SK-N-SH (cell line): ENCODE results near the gene GATAD2A. TPM values are rescaled to one million over a fixed set of nuclear protein-coding genes. Genes with fewer than 3 reads are reported as not detected.

Experiments
- CTCF ChIA-PET: fragments of 300-600, 350-600 bp; formaldehyde crosslinking; extraction: SDS; loops from one replicate; lab custom pipeline; 2021; lab: Yijun Ruan, JAX
- POLR2A ChIA-PET: fragments of 350-600 bp; sonication (Branson Sonifier 250); formaldehyde crosslinking; extraction: SDS; loops from one replicate; lab custom pipeline; 2020; ENCODE audit warnings: antibody characterized with exemption, inconsistent platforms; lab: Yijun Ruan, JAX
- DNase-seq: peaks from one replicate; pipeline ENCODE4 v3.0.0; 2012
- H2AFZ ChIP-seq: fragments of 200-600 bp; sonication (generic); 2 replicates; pipeline ENCODE4 v1.8.1; 2016; ENCODE audit warnings: antibody characterized with exemption, mild to moderate bottlenecking, low read depth
- H3F3A ChIP-seq: fragments of 200-600 bp; sonication (generic); replicated peaks from 2 replicates; pipeline ENCODE3; 2016; ENCODE audit warnings: antibody characterized with exemption, mild to moderate bottlenecking; ENCODE audit not compliant: insufficient read depth
- H3K27ac ChIP-seq, 2 experiments: fragments of 200-500 bp in 1 of 2; fragments of 200-600 bp in 1 of 2; sonication (Bioruptor generic) in 1 of 2; sonication (generic), shearing (Covaris generic) in 1 of 2; 2 replicates each; pipeline versions ENCODE4 v1.5.1 to v1.6.1; 2014 to 2016; ENCODE audit warnings: low read depth in 2 of 2, inconsistent platforms in 1 of 2, low read length in 1 of 2, mild to moderate bottlenecking in 1 of 2, mixed read lengths in 1 of 2
- H3K27me3 ChIP-seq: fragments of 200-600 bp; sonication (generic), shearing (Covaris generic); 2 replicates; pipeline ENCODE4 v1.6.1; 2016; ENCODE audit warnings: mixed run types; ENCODE audit not compliant: insufficient read depth
- H3K36me3 ChIP-seq, 2 experiments: fragments of 200-500 bp in 1 of 2; fragments of 200-600 bp in 1 of 2; sonication (Bioruptor generic) in 1 of 2; sonication (generic) in 1 of 2; replicated peaks in 1 of 2; 2 replicates each; pipeline versions ENCODE3 to v1.5.1; 2014 to 2016; ENCODE audit warnings: low read length in 1 of 2, mild to moderate bottlenecking in 1 of 2; ENCODE audit not compliant: insufficient read depth in 2 of 2, control insufficient read depth in 1 of 2
- H3K4me1 ChIP-seq, 2 experiments: fragments of 200-500 bp in 1 of 2; fragments of 200-600 bp in 1 of 2; sonication (Bioruptor generic) in 1 of 2; sonication (generic), shearing (Covaris generic) in 1 of 2; 2 replicates each; pipeline versions ENCODE4 v1.5.1 to v1.6.1; 2014 to 2016; ENCODE audit warnings: low read depth in 1 of 2, low read length in 1 of 2, mixed run types in 1 of 2; ENCODE audit not compliant: insufficient read depth in 2 of 2, control insufficient read depth in 1 of 2
- H3K4me2 ChIP-seq: fragments of 200-600 bp; sonication (generic), shearing (Covaris generic); 2 replicates; pipeline ENCODE4 v1.6.1; 2017; ENCODE audit warnings: mixed run types
- H3K4me3 ChIP-seq, 2 experiments: fragments of 200-500 bp in 1 of 2; fragments of 200-600 bp in 1 of 2; sonication (Bioruptor generic) in 1 of 2; sonication (generic), shearing (Covaris generic) in 1 of 2; 2 replicates each; pipeline versions ENCODE4 v1.5.1 to v1.8.1; 2014 to 2016; ENCODE audit warnings: low read depth in 2 of 2, inconsistent platforms in 1 of 2, low read length in 1 of 2, mild to moderate bottlenecking in 1 of 2, mixed read lengths in 1 of 2, moderate library complexity in 1 of 2
- H3K79me2 ChIP-seq: fragments of 200-600 bp; sonication (generic); 2 replicates; pipeline ENCODE4 v1.8.1; 2017; ENCODE audit warnings: mild to moderate bottlenecking; ENCODE audit not compliant: insufficient read depth
- H3K9ac ChIP-seq: fragments of 200-600 bp; sonication (generic); 2 replicates; pipeline ENCODE4 v1.6.1; 2017; ENCODE audit warnings: mixed run types
- H3K9me2 ChIP-seq: fragments of 200-600 bp; sonication (generic); 2 replicates; pipeline ENCODE4 v1.6.1; 2017; ENCODE audit warnings: mixed run types
- H3K9me3 ChIP-seq: fragments of 200-600 bp; sonication (generic); 2 replicates; pipeline ENCODE4 v1.6.1; 2017; ENCODE audit warnings: mixed run types, mild to moderate bottlenecking, moderate library complexity
- H4K20me1 ChIP-seq: fragments of 200-600 bp; sonication (generic); 2 replicates; pipeline ENCODE4 v1.6.1; 2017; ENCODE audit warnings: mild to moderate bottlenecking, mixed run types; ENCODE audit not compliant: insufficient read depth
- CHD2 ChIP-seq: fragments of 150-350 bp; IDR thresholded peaks from 2 replicates; pipeline ENCODE4 v1.6.1; 2018; ENCODE audit warnings: low read length; ENCODE audit not compliant: partially characterized antibody
- ELF1 ChIP-seq: IDR thresholded peaks from 2 replicates; pipeline ENCODE4 v1.4.0; 2012
- FOXM1 ChIP-seq: IDR thresholded peaks from 2 replicates; pipeline ENCODE4 v1.4.0; 2012; ENCODE audit warnings: low read depth, mild to moderate bottlenecking
- GATA2 ChIP-seq: sonication (generic); formaldehyde crosslinking; IDR thresholded peaks from 2 replicates; pipeline ENCODE4 v1.5.0; 2020; ENCODE audit warnings: mild to moderate bottlenecking, missing genetic modification reagents
- MEF2A ChIP-seq: IDR thresholded peaks from 2 replicates; pipeline ENCODE4 v1.4.0; 2012; ENCODE audit warnings: low read depth, borderline replicate concordance
- MXI1 ChIP-seq: IDR thresholded peaks from 2 replicates; pipeline ENCODE4 v1.6.1; 2012; ENCODE audit warnings: mild to moderate bottlenecking, low read depth, low read length, improper control_type of control experiment
- NFIC ChIP-seq: IDR thresholded peaks from 2 replicates; pipeline ENCODE4 v1.4.0; 2012; ENCODE audit warnings: borderline replicate concordance
- RAD21 ChIP-seq: IDR thresholded peaks from 2 replicates; pipeline ENCODE4 v1.6.1; 2012; ENCODE audit warnings: mild to moderate bottlenecking, low read length
- RFX5 ChIP-seq: IDR thresholded peaks from 2 replicates; pipeline ENCODE4 v1.6.1; 2012; ENCODE audit warnings: mild to moderate bottlenecking, improper control_type of control experiment, low read length
- SIN3A ChIP-seq: IDR thresholded peaks from 2 replicates; pipeline ENCODE4 v1.6.1; 2012; ENCODE audit warnings: low read depth, mild to moderate bottlenecking, low read length, moderate library complexity, borderline replicate concordance
- SMC3 ChIP-seq: IDR thresholded peaks from 2 replicates; pipeline ENCODE4 v1.6.1; 2012; ENCODE audit warnings: low read depth, low read length, improper control_type of control experiment
- TCF12 ChIP-seq: IDR thresholded peaks from 2 replicates; pipeline ENCODE4 v1.4.0; 2012
- TEAD4 ChIP-seq: IDR thresholded peaks from 2 replicates; pipeline ENCODE4 v1.4.0; 2012; ENCODE audit warnings: mild to moderate bottlenecking, borderline replicate concordance; ENCODE audit not compliant: insufficient read depth
- YY1 ChIP-seq: IDR thresholded peaks from 2 replicates; pipeline ENCODE4 v1.4.0; 2012; ENCODE audit warnings: low read depth, mild to moderate bottlenecking
- WGBS: methylation state at CpG from one replicate; pipeline ENCODE4 v1.1.6; 2017; ENCODE audit warnings: low lambda C conversion rate; 5-methylcytosine and 5-hydroxymethylcytosine counted together
- polyA plus RNA-seq, 3 experiments: library from polyadenylated mRNA; depleted of rRNA; stranded (reverse); fragments of >200 nt; gene quantifications; 2 replicates each; pipeline ENCODE4 v1.2.3, GENCODE V29; 2012
- TF ChIP-seq, protein P1 (sequence below): fragments of 150-350 bp; IDR thresholded peaks from 2 replicates; pipeline ENCODE4 v1.6.1; 2016; ENCODE audit warnings: mild to moderate bottlenecking, low read depth, low read length
- TF ChIP-seq, protein P2 (sequence below): IDR thresholded peaks from 2 replicates; pipeline ENCODE4; 2012
- TF ChIP-seq, protein P3 (sequence below): IDR thresholded peaks from 2 replicates; pipeline ENCODE4 v1.4.0; 2012; ENCODE audit warnings: low read depth, borderline replicate concordance
- TF ChIP-seq, protein P4 (sequence below): IDR thresholded peaks from 2 replicates; pipeline ENCODE4 v1.6.1; 2012; ENCODE audit warnings: mild to moderate bottlenecking, low read depth, low read length, moderate library complexity
- TF ChIP-seq, protein P5 (sequence below): IDR thresholded peaks from 2 replicates; pipeline ENCODE4 v1.4.0; 2012; ENCODE audit warnings: low read depth

GATAD2A gene
- polyA plus RNA-seq, 1 of the 3 experiments (the other 2 are of a cell fraction): 36.6 TPM

DNA sequence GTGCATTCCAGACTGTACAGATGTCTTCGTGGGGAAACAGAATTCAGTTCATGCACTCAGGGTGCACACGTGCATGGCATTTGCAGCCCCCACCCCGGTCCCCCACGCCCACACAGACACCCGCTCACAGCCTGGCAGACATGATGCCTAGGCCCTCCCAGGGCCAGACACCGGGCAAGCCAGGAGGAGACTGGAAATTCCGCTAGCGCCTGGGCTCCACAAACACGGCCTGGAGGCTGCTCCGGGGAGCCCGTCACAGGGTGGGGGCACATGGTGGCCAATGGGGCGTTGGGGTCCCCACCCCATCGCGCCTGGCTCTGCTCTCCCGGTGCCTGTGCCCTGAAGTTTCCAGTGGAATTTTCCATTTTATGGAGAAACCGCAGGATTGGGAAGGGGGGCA is 136.1 kb downstream of the GATAD2A start:
- Histone ChIP-seq H3K4me2 (no peak overlapping the region), H3K27ac (no peak overlapping the region; a peak in 1 of 4 replicates), H3F3A (no peaks in the 10 kb centered on the region), H3K9me2 (no peaks in the 10 kb centered on the region), H3K27me3 (no peaks in the 10 kb centered on the region), H3K4me3 (no peak overlapping the region), H3K4me1 (peaks cover 0 to 30% of the 10 kb centered on the region in 2 experiments; a peak in 1 of 4 replicates), H3K36me3 (no peaks in the 10 kb centered on the region), H3K9me3 (no peaks in the 10 kb centered on the region), H2AFZ (no peak overlapping the region), H3K79me2 (no peaks in the 10 kb centered on the region), H4K20me1 (no peaks in the 10 kb centered on the region), H3K9ac (no peak overlapping the region)
- CTCF ChIA-PET: interaction anchor here (1.3 to 15.3 kb wide), 2 partner anchors 10 to 12 kb away, joined by 9 to 258 read pairs; no protein-coding TSS in a partner anchor
- WGBS: 54% methylated on average over 6 of the region's 16 CpGs
- DNase-seq: no peak
- POLR2A ChIA-PET: interaction anchor here (1.3 kb wide), 1 partner anchor 12 kb away, joined by 5 read pairs; no protein-coding TSS in a partner anchor
- TF ChIP-seq FOXM1 (no peak), CHD2 (no peak), TCF12 (no peak), RFX5 (no peak), NFIC (no peak), SMC3 (no peak)
- TF ChIP-seq, protein P1, sequence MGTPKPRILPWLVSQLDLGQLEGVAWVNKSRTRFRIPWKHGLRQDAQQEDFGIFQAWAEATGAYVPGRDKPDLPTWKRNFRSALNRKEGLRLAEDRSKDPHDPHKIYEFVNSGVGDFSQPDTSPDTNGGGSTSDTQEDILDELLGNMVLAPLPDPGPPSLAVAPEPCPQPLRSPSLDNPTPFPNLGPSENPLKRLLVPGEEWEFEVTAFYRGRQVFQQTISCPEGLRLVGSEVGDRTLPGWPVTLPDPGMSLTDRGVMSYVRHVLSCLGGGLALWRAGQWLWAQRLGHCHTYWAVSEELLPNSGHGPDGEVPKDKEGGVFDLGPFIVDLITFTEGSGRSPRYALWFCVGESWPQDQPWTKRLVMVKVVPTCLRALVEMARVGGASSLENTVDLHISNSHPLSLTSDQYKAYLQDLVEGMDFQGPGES: no peak

DNA sequence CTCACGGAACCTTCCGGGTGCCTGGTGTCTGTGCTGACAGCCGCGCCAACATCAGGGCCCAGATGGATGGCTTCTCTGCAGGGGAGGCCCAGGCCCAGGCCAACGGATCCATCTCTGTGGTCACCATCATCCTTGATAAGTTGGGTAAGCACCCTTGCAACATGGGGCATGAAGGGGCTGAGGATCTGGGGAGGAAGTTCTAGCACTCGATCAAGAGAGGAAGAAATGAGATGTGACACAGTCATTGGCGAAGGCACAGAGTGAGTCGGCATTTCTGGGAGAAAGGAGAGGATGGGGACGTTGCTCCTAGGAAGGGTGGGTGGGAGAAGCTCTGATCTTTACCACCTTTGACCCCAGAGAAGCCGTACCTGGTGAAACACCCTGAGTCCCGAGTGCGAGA is 137.0 kb downstream of the GATAD2A start:
- DNase-seq: no peak
- H3K9ac ChIP-seq: no peak overlapping the region
- no peaks in the 10 kb centered on the region for H3K9me3 ChIP-seq
- no peak overlapping the region for H3K4me3 ChIP-seq
- no peaks in the 10 kb centered on the region for H3K36me3 ChIP-seq
- H4K20me1 ChIP-seq: no peaks in the 10 kb centered on the region
- H3K9me2 ChIP-seq: no peaks in the 10 kb centered on the region
- CTCF ChIA-PET: interaction anchor here (1.6 to 1.7 kb wide), 2 partner anchors 12 to 101 kb away, joined by 3 to 5 read pairs; partner anchors contain the start of gene GMIP
- no peaks in the 10 kb centered on the region for H3K27me3 ChIP-seq
- no peaks in the 10 kb centered on the region for H3F3A ChIP-seq
- POLR2A ChIA-PET: no interaction called here
- H3K27ac ChIP-seq: no peak overlapping the region
- peaks cover 0 to 36% of the 10 kb centered on the region in 2 experiments; a peak in 1 of 4 replicates for H3K4me1 ChIP-seq
- no peak overlapping the region for H3K4me2 ChIP-seq
- H2AFZ ChIP-seq: no peak overlapping the region
- H3K79me2 ChIP-seq: no peaks in the 10 kb centered on the region
- WGBS: 88% methylated on average over 11 of the region's 12 CpGs
- TF ChIP-seq, protein P2, sequence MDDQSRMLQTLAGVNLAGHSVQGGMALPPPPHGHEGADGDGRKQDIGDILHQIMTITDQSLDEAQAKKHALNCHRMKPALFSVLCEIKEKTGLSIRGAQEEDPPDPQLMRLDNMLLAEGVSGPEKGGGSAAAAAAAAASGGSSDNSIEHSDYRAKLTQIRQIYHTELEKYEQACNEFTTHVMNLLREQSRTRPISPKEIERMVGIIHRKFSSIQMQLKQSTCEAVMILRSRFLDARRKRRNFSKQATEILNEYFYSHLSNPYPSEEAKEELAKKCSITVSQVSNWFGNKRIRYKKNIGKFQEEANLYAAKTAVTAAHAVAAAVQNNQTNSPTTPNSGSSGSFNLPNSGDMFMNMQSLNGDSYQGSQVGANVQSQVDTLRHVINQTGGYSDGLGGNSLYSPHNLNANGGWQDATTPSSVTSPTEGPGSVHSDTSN: no peak
- TF ChIP-seq ELF1 (no peak), FOXM1 (no peak), MXI1 (no peak), TCF12 (no peak), GATA2 (CRISPR knock-in tag) (no peak), YY1 (no peak), RAD21 (no peak), SIN3A (no peak), MEF2A (no peak), TEAD4 (no peak)
- TF ChIP-seq, protein P3, sequence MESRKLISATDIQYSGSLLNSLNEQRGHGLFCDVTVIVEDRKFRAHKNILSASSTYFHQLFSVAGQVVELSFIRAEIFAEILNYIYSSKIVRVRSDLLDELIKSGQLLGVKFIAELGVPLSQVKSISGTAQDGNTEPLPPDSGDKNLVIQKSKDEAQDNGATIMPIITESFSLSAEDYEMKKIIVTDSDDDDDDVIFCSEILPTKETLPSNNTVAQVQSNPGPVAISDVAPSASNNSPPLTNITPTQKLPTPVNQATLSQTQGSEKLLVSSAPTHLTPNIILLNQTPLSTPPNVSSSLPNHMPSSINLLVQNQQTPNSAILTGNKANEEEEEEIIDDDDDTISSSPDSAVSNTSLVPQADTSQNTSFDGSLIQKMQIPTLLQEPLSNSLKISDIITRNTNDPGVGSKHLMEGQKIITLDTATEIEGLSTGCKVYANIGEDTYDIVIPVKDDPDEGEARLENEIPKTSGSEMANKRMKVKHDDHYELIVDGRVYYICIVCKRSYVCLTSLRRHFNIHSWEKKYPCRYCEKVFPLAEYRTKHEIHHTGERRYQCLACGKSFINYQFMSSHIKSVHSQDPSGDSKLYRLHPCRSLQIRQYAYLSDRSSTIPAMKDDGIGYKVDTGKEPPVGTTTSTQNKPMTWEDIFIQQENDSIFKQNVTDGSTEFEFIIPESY: no peak
- TF ChIP-seq, protein P4, sequence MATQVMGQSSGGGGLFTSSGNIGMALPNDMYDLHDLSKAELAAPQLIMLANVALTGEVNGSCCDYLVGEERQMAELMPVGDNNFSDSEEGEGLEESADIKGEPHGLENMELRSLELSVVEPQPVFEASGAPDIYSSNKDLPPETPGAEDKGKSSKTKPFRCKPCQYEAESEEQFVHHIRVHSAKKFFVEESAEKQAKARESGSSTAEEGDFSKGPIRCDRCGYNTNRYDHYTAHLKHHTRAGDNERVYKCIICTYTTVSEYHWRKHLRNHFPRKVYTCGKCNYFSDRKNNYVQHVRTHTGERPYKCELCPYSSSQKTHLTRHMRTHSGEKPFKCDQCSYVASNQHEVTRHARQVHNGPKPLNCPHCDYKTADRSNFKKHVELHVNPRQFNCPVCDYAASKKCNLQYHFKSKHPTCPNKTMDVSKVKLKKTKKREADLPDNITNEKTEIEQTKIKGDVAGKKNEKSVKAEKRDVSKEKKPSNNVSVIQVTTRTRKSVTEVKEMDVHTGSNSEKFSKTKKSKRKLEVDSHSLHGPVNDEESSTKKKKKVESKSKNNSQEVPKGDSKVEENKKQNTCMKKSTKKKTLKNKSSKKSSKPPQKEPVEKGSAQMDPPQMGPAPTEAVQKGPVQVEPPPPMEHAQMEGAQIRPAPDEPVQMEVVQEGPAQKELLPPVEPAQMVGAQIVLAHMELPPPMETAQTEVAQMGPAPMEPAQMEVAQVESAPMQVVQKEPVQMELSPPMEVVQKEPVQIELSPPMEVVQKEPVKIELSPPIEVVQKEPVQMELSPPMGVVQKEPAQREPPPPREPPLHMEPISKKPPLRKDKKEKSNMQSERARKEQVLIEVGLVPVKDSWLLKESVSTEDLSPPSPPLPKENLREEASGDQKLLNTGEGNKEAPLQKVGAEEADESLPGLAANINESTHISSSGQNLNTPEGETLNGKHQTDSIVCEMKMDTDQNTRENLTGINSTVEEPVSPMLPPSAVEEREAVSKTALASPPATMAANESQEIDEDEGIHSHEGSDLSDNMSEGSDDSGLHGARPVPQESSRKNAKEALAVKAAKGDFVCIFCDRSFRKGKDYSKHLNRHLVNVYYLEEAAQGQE: no peak
- TF ChIP-seq, protein P5, sequence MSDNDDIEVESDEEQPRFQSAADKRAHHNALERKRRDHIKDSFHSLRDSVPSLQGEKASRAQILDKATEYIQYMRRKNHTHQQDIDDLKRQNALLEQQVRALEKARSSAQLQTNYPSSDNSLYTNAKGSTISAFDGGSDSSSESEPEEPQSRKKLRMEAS: no peak
- TF ChIP-seq, protein P1: no peak
